ENCODE measurements around the gene EIF4E1B. TPM values are rescaled to one million over a fixed set of nuclear protein-coding genes. Genes with fewer than 3 reads are reported as not detected.

EIF4E1B gene
- total RNA-seq, 1 donor from 2014 or later = 0.06 TPM

- H3K9ac ChIP-seq = no peak overlapping the region
- Mint-ChIP-seq H3K27ac (no peak overlapping the region), H3K4me1 (peaks cover 23% of the 10 kb centered on the region), H3K9me3 (no peaks in the 10 kb centered on the region), H3K27me3 (ENCODE audit: insufficient read depth, low read depth) (peaks cover 22% of the 10 kb centered on the region), H3K36me3 (no peaks in the 10 kb centered on the region), H3K4me3 (no peak overlapping the region)
- no peak overlapping the region for H2AFZ ChIP-seq (replicated peaks)
- H3K4me1 ChIP-seq = peaks cover 12% of the 10 kb centered on the region
- H3F3A ChIP-seq (ENCODE audit: low read depth) = peaks cover 31% of the 10 kb centered on the region
- no peak for TF ChIP-seq CTCF (IDR thresholded peaks at IDR 0.05)
- no peak for TF ChIP-seq EZH2 (IDR thresholded peaks at IDR 0.05)
- no peak for TF ChIP-seq EZH2phosphoT487 (IDR thresholded peaks at IDR 0.05)
- H3K4me3 ChIP-seq = no peak overlapping the region
- no peak for DNase-seq (ENCODE audit: low spot score)
- no peak overlapping the region for H3K27ac ChIP-seq
- H3K79me2 ChIP-seq (ENCODE audit: low read depth) = no peaks in the 10 kb centered on the region
- H3K27me3 ChIP-seq = peaks cover 1% of the 10 kb centered on the region
- H3K36me3 ChIP-seq = no peaks in the 10 kb centered on the region
- no peak overlapping the region for H3K4me2 ChIP-seq
- no peaks in the 10 kb centered on the region for H3K9me3 ChIP-seq (ENCODE audit: low read depth)
- H4K20me1 ChIP-seq (ENCODE audit: low read depth) = no peaks in the 10 kb centered on the region
These were observed 8.7 kb downstream of the EIF4E1B start for GRCh38 chr5:176639208-176639607.

DNA sequence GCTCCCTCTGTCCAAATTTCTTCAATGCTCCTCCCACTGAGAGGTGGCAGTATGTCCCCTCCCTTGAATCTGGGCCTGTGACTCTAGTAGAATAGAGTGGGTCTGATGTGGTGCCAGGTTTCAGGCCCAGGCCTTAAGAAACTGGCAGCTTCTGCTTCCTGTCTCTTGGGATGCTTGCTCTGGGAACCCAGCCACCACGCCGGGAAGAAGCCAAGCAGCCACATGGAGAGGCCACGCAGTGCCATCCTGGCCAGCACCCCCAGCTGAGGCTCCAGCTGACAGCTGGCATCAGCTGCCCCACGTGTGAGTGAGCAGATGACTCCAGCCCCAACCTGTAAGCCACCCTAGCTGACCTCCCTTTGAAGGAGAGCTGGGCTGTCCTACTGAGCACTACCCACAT, 9.5 kb downstream of the EIF4E1B start:
- H2AFZ ChIP-seq (replicated peaks) = no peak overlapping the region
- no peak overlapping the region for H3K4me2 ChIP-seq
- no peak overlapping the region for H3K27ac ChIP-seq
- no peaks in the 10 kb centered on the region for H3K36me3 ChIP-seq
- TF ChIP-seq CTCF (IDR thresholded peaks at IDR 0.05) (no peak), EZH2phosphoT487 (IDR thresholded peaks at IDR 0.05) (no peak), EZH2 (IDR thresholded peaks at IDR 0.05) (no peak)
- no peak for DNase-seq (ENCODE audit: low spot score)
- no peaks in the 10 kb centered on the region for H3K9me3 ChIP-seq (ENCODE audit: low read depth)
- Mint-ChIP-seq H3K36me3 (no peaks in the 10 kb centered on the region), H3K27me3 (ENCODE audit: insufficient read depth, low read depth) (peaks cover 23% of the 10 kb centered on the region), H3K9me3 (no peaks in the 10 kb centered on the region), H3K27ac (no peak overlapping the region), H3K4me1 (peaks cover 26% of the 10 kb centered on the region), H3K4me3 (no peak overlapping the region)
- no peaks in the 10 kb centered on the region for H3K79me2 ChIP-seq (ENCODE audit: low read depth)
- H4K20me1 ChIP-seq (ENCODE audit: low read depth) = no peaks in the 10 kb centered on the region
- no peak overlapping the region for H3K4me3 ChIP-seq
- peaks cover 19% of the 10 kb centered on the region for H3K4me1 ChIP-seq
- H3F3A ChIP-seq (ENCODE audit: low read depth) = peaks cover 35% of the 10 kb centered on the region
- no peak overlapping the region for H3K9ac ChIP-seq
- no peaks in the 10 kb centered on the region for H3K27me3 ChIP-seq

- Histone ChIP-seq H3F3A (ENCODE audit: low read depth) (peaks cover 29% of the 10 kb centered on the region), H3K4me3 (no peak overlapping the region), H3K36me3 (no peaks in the 10 kb centered on the region), H3K79me2 (ENCODE audit: low read depth) (no peaks in the 10 kb centered on the region), H3K4me1 (peaks cover 19% of the 10 kb centered on the region), H2AFZ (replicated peaks) (no peak overlapping the region), H3K9ac (no peak overlapping the region), H3K9me3 (ENCODE audit: low read depth) (no peaks in the 10 kb centered on the region), H3K27ac (no peak overlapping the region), H3K27me3 (no peaks in the 10 kb centered on the region), H4K20me1 (ENCODE audit: low read depth) (no peaks in the 10 kb centered on the region), H3K4me2 (no peak overlapping the region)
- Mint-ChIP-seq H3K27ac (no peak overlapping the region), H3K27me3 (ENCODE audit: insufficient read depth, low read depth) (peaks cover 23% of the 10 kb centered on the region), H3K4me1 (peaks cover 22% of the 10 kb centered on the region), H3K9me3 (no peaks in the 10 kb centered on the region), H3K36me3 (no peaks in the 10 kb centered on the region), H3K4me3 (no peak overlapping the region)
- no peak for TF ChIP-seq CTCF (IDR thresholded peaks at IDR 0.05)
- TF ChIP-seq EZH2phosphoT487 (IDR thresholded peaks at IDR 0.05) = no peak
- TF ChIP-seq EZH2 (IDR thresholded peaks at IDR 0.05) = no peak
- DNase-seq (ENCODE audit: low spot score) = no peak
These were observed 10.1 kb downstream of the EIF4E1B start for GRCh38 chr5:176640616-176641015.

All from neural progenitor cell (in vitro differentiated cells).